ENCODE results near the gene ZNRF1. TPM values are rescaled to one million over a fixed set of nuclear protein-coding genes. Genes with fewer than 3 reads are reported as not detected.

Gene ZNRF1
- total RNA-seq, 3 donors from 2014 or later (not counting 1 experiment from before 2014, with no cell fraction given), result 2.4 to 5.1 (median 3.4) TPM

- no peak for DNase-seq
- no peak overlapping the region for H3K4me3 Mint-ChIP-seq
- WGBS (ENCODE audit: insufficient coverage), result 59% methylated on average over 9 of the region's 9 CpGs
- TF ChIP-seq CTCF (IDR thresholded peaks at IDR 0.05), result no peak
- Histone ChIP-seq H3K4me1 (ENCODE audit: control insufficient read depth, insufficient read depth, low read length) (peaks cover 19% of the 10 kb centered on the region), H3K9me3 (ENCODE audit: control insufficient read depth, insufficient read depth, low read length) (no peaks in the 10 kb centered on the region), H3K4me3 (ENCODE audit: low read length) (no peak overlapping the region), H3K36me3 (ENCODE audit: control insufficient read depth, insufficient read depth, low read length) (no peaks in the 10 kb centered on the region), H3K27me3 (ENCODE audit: control insufficient read depth, insufficient read depth, low read length) (peaks cover 7% of the 10 kb centered on the region), H3K27ac (ENCODE audit: low read length) (no peak overlapping the region)
- no peak for ATAC-seq
- H3K4me1 Mint-ChIP-seq, result peaks cover 18 to 19% of the 10 kb centered on the region in 2 donors
- H3K36me3 Mint-ChIP-seq, result no peaks in the 10 kb centered on the region
- H3K9me3 Mint-ChIP-seq, result no peaks in the 10 kb centered on the region
- intact Hi-C loops (cut with micrococcal nuclease), result loop anchor here (5.0 kb wide), 1 partner anchor 65 kb away; no protein-coding TSS in a partner anchor
- H3K27ac Mint-ChIP-seq, result no peak overlapping the region
- H3K27me3 Mint-ChIP-seq (ENCODE audit: low read depth in 2 of 2), result peaks cover 33 to 37% of the 10 kb centered on the region in 2 donors
Measured at GRCh38 chr16:75002474-75002873, 3.6 kb downstream of the ZNRF1 start.

- TF ChIP-seq CTCF (IDR thresholded peaks at IDR 0.05), result no peak
- Mint-ChIP-seq H3K27ac (no peak overlapping the region), H3K36me3 (no peaks in the 10 kb centered on the region), H3K27me3 (ENCODE audit: low read depth in 2 of 2) (peaks cover 33 to 37% of the 10 kb centered on the region in 2 donors), H3K4me1 (peaks cover 12 to 14% of the 10 kb centered on the region in 2 donors), H3K4me3 (no peak overlapping the region), H3K9me3 (no peaks in the 10 kb centered on the region)
- Histone ChIP-seq H3K9me3 (ENCODE audit: control insufficient read depth, insufficient read depth, low read length) (no peaks in the 10 kb centered on the region), H3K27me3 (ENCODE audit: control insufficient read depth, insufficient read depth, low read length) (peaks cover 7% of the 10 kb centered on the region), H3K4me3 (ENCODE audit: low read length) (no peak overlapping the region), H3K36me3 (ENCODE audit: control insufficient read depth, insufficient read depth, low read length) (no peaks in the 10 kb centered on the region), H3K27ac (ENCODE audit: low read length) (no peak overlapping the region), H3K4me1 (ENCODE audit: control insufficient read depth, insufficient read depth, low read length) (peaks cover 13% of the 10 kb centered on the region)
- WGBS (ENCODE audit: insufficient coverage), result 90% methylated on average over 5 of the region's 5 CpGs
- intact Hi-C loops (cut with micrococcal nuclease), result loop anchor here (5.0 kb wide), 1 partner anchor 63 kb away; no protein-coding TSS in a partner anchor
- ATAC-seq (no peak), DNase-seq (no peak)
Measured at GRCh38 chr16:75003931-75004330, 5.1 kb downstream of the ZNRF1 start.

GRCh38 chr16:75004460-75004859, 5.6 kb downstream of the ZNRF1 start:
- no peak overlapping the region for H3K27ac Mint-ChIP-seq

More at GRCh38 chr16:75004460-75004859, 5.6 kb downstream of the ZNRF1 start:
- no peaks in the 10 kb centered on the region for H3K9me3 ChIP-seq (ENCODE audit: control insufficient read depth, insufficient read depth, low read length)
- H3K27ac ChIP-seq (ENCODE audit: low read length), result no peak overlapping the region
- intact Hi-C loops (cut with micrococcal nuclease), result loop anchor here (5.0 kb wide), 1 partner anchor 63 kb away; no protein-coding TSS in a partner anchor
- H3K4me3 ChIP-seq (ENCODE audit: low read length), result no peak overlapping the region
- Mint-ChIP-seq H3K36me3 (no peaks in the 10 kb centered on the region), H3K9me3 (no peaks in the 10 kb centered on the region), H3K4me1 (peaks cover 12 to 14% of the 10 kb centered on the region in 2 donors), H3K27me3 (ENCODE audit: low read depth in 2 of 2) (peaks cover 33 to 37% of the 10 kb centered on the region in 2 donors), H3K4me3 (no peak overlapping the region)
- peaks cover 7% of the 10 kb centered on the region for H3K27me3 ChIP-seq (ENCODE audit: control insufficient read depth, insufficient read depth, low read length)
- ATAC-seq, result no peak
- no peak for DNase-seq
- H3K36me3 ChIP-seq (ENCODE audit: control insufficient read depth, insufficient read depth, low read length), result no peaks in the 10 kb centered on the region
- 100% methylated on average over 2 of the region's 3 CpGs for WGBS (ENCODE audit: insufficient coverage)
- TF ChIP-seq CTCF (IDR thresholded peaks at IDR 0.05), result no peak
- peaks cover 13% of the 10 kb centered on the region for H3K4me1 ChIP-seq (ENCODE audit: control insufficient read depth, insufficient read depth, low read length)
